NOMO-1 treated with DMSO at 0.1 percent for 48 hours (cell line): ENCODE measurements around the gene CREB3L1.

Experiments
- DNase-seq: peaks from one replicate; lab custom pipeline; 2025; ENCODE audit not compliant: unreplicated experiment; lab: John Stamatoyannopoulos, UW

Gene CREB3L1

GRCh38 chr11:46277622-46278386, at the start of gene CREB3L1:
Gene CREB3L1 (plus strand): TSS chr11:46277662. CDS start chr11:46278112, 450 bp downstream.
- peak; percentile 37 for DNase-seq

- peak; percentile 85 for DNase-seq
Measured at GRCh38 chr11:46229230-46229629, 48.2 kb upstream of the CREB3L1 start.

GRCh38 chr11:46234311-46234710, 43.2 kb upstream of the CREB3L1 start:
- no peak for DNase-seq

GRCh38 chr11:46235777-46236688, 41.4 kb upstream of the CREB3L1 start:
- peak; percentile 92 for DNase-seq

GRCh38 chr11:46236918-46237247, 40.6 kb upstream of the CREB3L1 start:
- DNase-seq, result no peak

- peak; percentile 85 for DNase-seq
Measured at GRCh38 chr11:46237248-46238077, 40.0 kb upstream of the CREB3L1 start.

GRCh38 chr11:46238078-46238966, 39.1 kb upstream of the CREB3L1 start:
- peak; percentile 47 for DNase-seq

- peak; percentile 81 for DNase-seq
Measured at GRCh38 chr11:46238967-46239800, 38.3 kb upstream of the CREB3L1 start.

GRCh38 chr11:46239801-46240061, 37.7 kb upstream of the CREB3L1 start:
- DNase-seq, result no peak

- DNase-seq, result no peak
Measured at GRCh38 chr11:46240371-46240770, 37.1 kb upstream of the CREB3L1 start.

- no peak for DNase-seq
Measured at GRCh38 chr11:46240861-46241260, 36.6 kb upstream of the CREB3L1 start.

GRCh38 chr11:46242041-46242951, 35.2 kb upstream of the CREB3L1 start:
- no peak for DNase-seq

- peak; percentile 79 for DNase-seq
Measured at GRCh38 chr11:46242952-46243795, 34.3 kb upstream of the CREB3L1 start.

GRCh38 chr11:46243796-46244109, 33.7 kb upstream of the CREB3L1 start:
- peak; percentile 37 for DNase-seq

- no peak for DNase-seq
Measured at GRCh38 chr11:46246521-46246920, 30.9 kb upstream of the CREB3L1 start.

GRCh38 chr11:46247090-46247489, 30.4 kb upstream of the CREB3L1 start:
- DNase-seq, result no peak

GRCh38 chr11:46247659-46248058, 29.8 kb upstream of the CREB3L1 start:
- peak; percentile 11 for DNase-seq
